ENCODE data around the gene MIB2. TPM values are rescaled to one million over a fixed set of nuclear protein-coding genes. Genes with fewer than 3 reads are reported as not detected.

The MIB2 gene
- total and polyA plus RNA-seq, 2 of the 4 experiments (the other 2 are of a cell fraction): 17.2 to 47.8 TPM

DNA sequence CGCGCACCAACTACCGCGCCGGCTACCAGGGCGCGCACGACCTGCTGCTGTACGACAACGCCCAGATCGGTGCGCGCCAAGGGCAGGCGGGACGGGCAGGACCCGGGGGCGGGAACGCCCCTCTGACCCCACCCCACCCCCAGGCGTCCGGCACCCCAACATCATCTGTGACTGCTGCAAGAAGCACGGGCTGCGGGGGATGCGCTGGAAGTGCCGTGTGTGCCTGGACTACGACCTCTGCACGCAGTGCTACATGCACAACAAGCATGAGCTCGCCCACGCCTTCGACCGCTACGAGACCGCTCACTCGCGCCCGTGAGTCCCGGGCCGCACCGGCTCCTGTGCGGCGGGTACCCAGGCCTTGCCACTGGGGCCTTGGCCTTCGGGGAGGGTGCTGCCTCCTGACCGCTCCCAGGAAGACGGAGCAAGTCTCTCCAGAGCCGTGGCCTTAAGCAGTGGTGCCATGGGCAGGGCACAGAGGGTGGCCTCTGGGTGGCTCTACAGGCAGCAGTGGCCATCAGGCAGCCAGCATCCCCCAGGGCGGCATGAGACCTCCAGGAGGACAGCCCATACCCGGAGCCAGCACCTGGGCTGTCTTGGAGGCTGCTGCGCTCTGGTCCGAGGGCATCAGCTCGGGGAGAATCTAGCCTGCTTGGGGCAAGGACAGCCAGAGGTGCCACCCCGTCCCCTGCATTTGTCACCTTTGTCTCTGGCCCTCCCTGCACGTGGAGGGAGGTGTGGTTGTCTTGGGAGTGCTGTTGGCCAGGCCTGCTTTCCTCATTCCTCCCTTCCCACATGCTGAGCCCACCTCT, 8.5 kb downstream of the MIB2 start:
- Histone ChIP-seq H3K56ac (ENCODE audit: extremely low read depth, insufficient read depth, low read length) (no peak overlapping the region), H4K8ac (ENCODE audit: low read depth in 2 of 2, low read length in 2 of 2) (no peak overlapping the region), H3K4ac (ENCODE audit: low read depth, low read length) (no peak overlapping the region), H3K9me3 (ENCODE audit: control insufficient read depth, insufficient read depth, low read length) (no peaks in the 10 kb centered on the region), H2BK20ac (ENCODE audit: low read depth, low read length) (no peak overlapping the region), H3K36me3 (ENCODE audit: control insufficient read depth, insufficient read depth, low read length) (peaks cover 29% of the 10 kb centered on the region), H3K4me1 (ENCODE audit: control insufficient read depth, insufficient read depth, low read length) (peaks cover 3% of the 10 kb centered on the region; the same call in 1 of the 2 replicates), H3K23ac (ENCODE audit: low read depth, low read length) (no peak overlapping the region), H2AFZ (replicated peaks; ENCODE audit: low read length, poor library complexity) (peak overlapping the region; percentile 32), H3K18ac (ENCODE audit: low read depth, low read length) (no peak overlapping the region), H4K5ac (ENCODE audit: low read depth, low read length) (no peak overlapping the region), H3K14ac (replicated peaks; ENCODE audit: low read depth, low read length) (no peak overlapping the region), H2AK9ac (replicated peaks; ENCODE audit: low read depth, low read length, poor library complexity) (peak overlapping the region; percentile 42), H3K4me3 (ENCODE audit: insufficient read depth, low read depth, low read length) (no peak overlapping the region), H2BK5ac (ENCODE audit: low read depth, low read length, poor library complexity, severe bottlenecking) (no peak overlapping the region), H2AK5ac (ENCODE audit: low read depth, low read length) (no peak overlapping the region), H4K20me1 (ENCODE audit: insufficient read depth, low read length) (peaks cover 30% of the 10 kb centered on the region), H3K27me3 (ENCODE audit: control insufficient read depth, insufficient read depth, low read length) (no peaks in the 10 kb centered on the region), H2BK120ac (ENCODE audit: low read depth, low read length) (no peak overlapping the region), H3K27ac (ENCODE audit: insufficient read depth, low read length) (no peak overlapping the region), H3K9me1 (ENCODE audit: insufficient read depth, low read length) (no peaks in the 10 kb centered on the region), H3K79me1 (ENCODE audit: low read depth in 1 of 2, low read length in 2 of 2) (peaks cover 0 to 24% of the 10 kb centered on the region in 2 experiments; a peak in 2 of 4 replicates), H4K91ac (ENCODE audit: insufficient read depth, low read depth, low read length) (no peak overlapping the region), H3K4me2 (ENCODE audit: low read depth, low read length) (no peak overlapping the region), H2BK15ac (ENCODE audit: low read depth, low read length) (no peak overlapping the region), H3K9ac (ENCODE audit: low read depth, low read length) (no peak overlapping the region)
- dilution Hi-C loops (cut with HindIII; ENCODE audit: low sequenced_read_pairs, unreplicated experiment) (no loop called here), in situ Hi-C loops (cut with MboI; ENCODE audit: low sequenced_read_pairs) (no loop called here), intact Hi-C loops (cut with micrococcal nuclease) (no loop called here)
- DNase-seq (no peak), ATAC-seq (ENCODE audit: low read depth) (no peak)
- BruUV-seq (replicated peaks): no TSS peak
- ChIA-PET CTCF (interaction anchor here (0.6 kb wide), 1 partner anchor 265 kb away, joined by 4 read pairs; no protein-coding TSS in a partner anchor), POLR2A (ENCODE audit: unreplicated experiment) (no interaction called here)
- 95% methylated on average over 30 of the region's 51 CpGs; no CpG with 5 or more reads in 1 of the 2 experiments for WGBS, 2 experiments (ENCODE audit: extremely low coverage in 2 of 2, insufficient read length in 1 of 2)
- TF ChIP-seq FOS (IDR thresholded peaks at IDR 0.05; ENCODE audit: low read depth, low read length) (no peak), RFX5 (IDR thresholded peaks at IDR 0.05; ENCODE audit: low read depth, low read length) (no peak), RAD21 (IDR thresholded peaks at IDR 0.05; ENCODE audit: low read length) (no peak), BHLHE40 (IDR thresholded peaks at IDR 0.05; ENCODE audit: low read depth, low read length) (no peak), MXI1 (IDR thresholded peaks at IDR 0.05; ENCODE audit: borderline replicate concordance, low read depth, low read length) (no peak), SMC3 (IDR thresholded peaks at IDR 0.05; ENCODE audit: low read depth, low read length) (no peak), MAFK (IDR thresholded peaks at IDR 0.05; ENCODE audit: low read depth, low read length) (no peak), MAZ (IDR thresholded peaks at IDR 0.05; ENCODE audit: borderline replicate concordance, low read depth, low read length) (no peak), POLR2A (IDR thresholded peaks at IDR 0.05; ENCODE audit: low read depth, low read length) (no peak), CHD1 (IDR thresholded peaks at IDR 0.05; ENCODE audit: low read depth, low read length) (no peak), CEBPB (IDR thresholded peaks at IDR 0.05; ENCODE audit: low read depth, low read length) (no peak), NFE2L2 (IDR thresholded peaks at IDR 0.05; ENCODE audit: low read depth, low read length) (no peak)
- TF ChIP-seq, protein P1, sequence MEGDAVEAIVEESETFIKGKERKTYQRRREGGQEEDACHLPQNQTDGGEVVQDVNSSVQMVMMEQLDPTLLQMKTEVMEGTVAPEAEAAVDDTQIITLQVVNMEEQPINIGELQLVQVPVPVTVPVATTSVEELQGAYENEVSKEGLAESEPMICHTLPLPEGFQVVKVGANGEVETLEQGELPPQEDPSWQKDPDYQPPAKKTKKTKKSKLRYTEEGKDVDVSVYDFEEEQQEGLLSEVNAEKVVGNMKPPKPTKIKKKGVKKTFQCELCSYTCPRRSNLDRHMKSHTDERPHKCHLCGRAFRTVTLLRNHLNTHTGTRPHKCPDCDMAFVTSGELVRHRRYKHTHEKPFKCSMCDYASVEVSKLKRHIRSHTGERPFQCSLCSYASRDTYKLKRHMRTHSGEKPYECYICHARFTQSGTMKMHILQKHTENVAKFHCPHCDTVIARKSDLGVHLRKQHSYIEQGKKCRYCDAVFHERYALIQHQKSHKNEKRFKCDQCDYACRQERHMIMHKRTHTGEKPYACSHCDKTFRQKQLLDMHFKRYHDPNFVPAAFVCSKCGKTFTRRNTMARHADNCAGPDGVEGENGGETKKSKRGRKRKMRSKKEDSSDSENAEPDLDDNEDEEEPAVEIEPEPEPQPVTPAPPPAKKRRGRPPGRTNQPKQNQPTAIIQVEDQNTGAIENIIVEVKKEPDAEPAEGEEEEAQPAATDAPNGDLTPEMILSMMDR (conservative IDR thresholded peaks at IDR 0.05; ENCODE audit: low read depth, low read length): no peak
- TF ChIP-seq, protein P2, sequence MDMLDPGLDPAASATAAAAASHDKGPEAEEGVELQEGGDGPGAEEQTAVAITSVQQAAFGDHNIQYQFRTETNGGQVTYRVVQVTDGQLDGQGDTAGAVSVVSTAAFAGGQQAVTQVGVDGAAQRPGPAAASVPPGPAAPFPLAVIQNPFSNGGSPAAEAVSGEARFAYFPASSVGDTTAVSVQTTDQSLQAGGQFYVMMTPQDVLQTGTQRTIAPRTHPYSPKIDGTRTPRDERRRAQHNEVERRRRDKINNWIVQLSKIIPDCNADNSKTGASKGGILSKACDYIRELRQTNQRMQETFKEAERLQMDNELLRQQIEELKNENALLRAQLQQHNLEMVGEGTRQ (IDR thresholded peaks at IDR 0.05; ENCODE audit: low read depth, low read length): no peak
- TF ChIP-seq, protein P3, sequence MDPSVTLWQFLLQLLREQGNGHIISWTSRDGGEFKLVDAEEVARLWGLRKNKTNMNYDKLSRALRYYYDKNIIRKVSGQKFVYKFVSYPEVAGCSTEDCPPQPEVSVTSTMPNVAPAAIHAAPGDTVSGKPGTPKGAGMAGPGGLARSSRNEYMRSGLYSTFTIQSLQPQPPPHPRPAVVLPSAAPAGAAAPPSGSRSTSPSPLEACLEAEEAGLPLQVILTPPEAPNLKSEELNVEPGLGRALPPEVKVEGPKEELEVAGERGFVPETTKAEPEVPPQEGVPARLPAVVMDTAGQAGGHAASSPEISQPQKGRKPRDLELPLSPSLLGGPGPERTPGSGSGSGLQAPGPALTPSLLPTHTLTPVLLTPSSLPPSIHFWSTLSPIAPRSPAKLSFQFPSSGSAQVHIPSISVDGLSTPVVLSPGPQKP (IDR thresholded peaks at IDR 0.05; ENCODE audit: borderline replicate concordance, low read depth, low read length): no peak
